ENCODE results near the gene CDYL2. TPM values are rescaled to one million over a fixed set of nuclear protein-coding genes. Genes with fewer than 3 reads are reported as not detected.

CDYL2 gene
- polyA plus RNA-seq, 1 of the 3 experiments (the other 2 are of a cell fraction), result 0.03 TPM

DNA sequence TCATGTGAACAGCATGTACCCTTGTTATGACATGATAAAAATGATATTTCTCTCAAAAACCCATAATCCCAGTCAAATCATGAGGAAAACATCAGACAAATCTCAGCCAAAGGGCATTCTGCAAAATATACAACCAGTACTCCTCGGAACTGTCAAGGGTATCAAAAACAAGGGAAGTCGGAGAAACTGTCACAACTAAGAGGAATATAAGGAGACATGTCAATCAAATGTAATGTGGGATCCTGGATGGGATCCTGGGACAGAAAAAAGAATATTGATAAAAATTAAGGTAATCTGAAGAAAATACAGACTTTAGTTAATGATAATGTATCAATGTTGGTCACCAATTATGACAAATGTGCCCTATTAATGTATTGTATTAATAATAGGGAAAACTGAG is 15.6 kb upstream of the CDYL2 start:
- H3K9ac ChIP-seq, result no peak overlapping the region
- H3K36me3 ChIP-seq (replicated peaks in 1 of 2; ENCODE audit: control insufficient read depth in 1 of 2, insufficient read depth in 2 of 2, low read length in 1 of 2), result no peaks in the 10 kb centered on the region
- ChIA-PET POLR2A (no interaction called here), CTCF (no interaction called here)
- H3F3A ChIP-seq (replicated peaks; ENCODE audit: insufficient read depth), result no peaks in the 10 kb centered on the region
- H2AFZ ChIP-seq (ENCODE audit: low read depth), result no peak overlapping the region
- DNase-seq, result no peak
- TF ChIP-seq IRF3 (IDR thresholded peaks at IDR 0.05; ENCODE audit: low read depth, low read length) (no peak), MXI1 (IDR thresholded peaks at IDR 0.05; ENCODE audit: low read depth, low read length) (no peak), PBX3 (IDR thresholded peaks at IDR 0.05) (no peak), RFX5 (IDR thresholded peaks at IDR 0.05; ENCODE audit: low read length) (no peak), TAF1 (IDR thresholded peaks at IDR 0.05; ENCODE audit: borderline replicate concordance, low read depth, low read length) (no peak), TEAD4 (IDR thresholded peaks at IDR 0.05; ENCODE audit: borderline replicate concordance, insufficient read depth) (no peak), FOXJ3 (CRISPR knock-in tag; IDR thresholded peaks at IDR 0.05) (no peak), USF1 (IDR thresholded peaks at IDR 0.05; ENCODE audit: borderline replicate concordance, low read depth) (no peak), POLR2AphosphoS5 (IDR thresholded peaks at IDR 0.05; ENCODE audit: low read depth, low read length) (no peak), NRF1 (IDR thresholded peaks at IDR 0.05; ENCODE audit: low read depth, low read length) (no peak), SMC3 (IDR thresholded peaks at IDR 0.05; ENCODE audit: low read depth, low read length) (no peak), REST (IDR thresholded peaks at IDR 0.05; ENCODE audit: low read depth, low read length) (no peak), NFIC (IDR thresholded peaks at IDR 0.05; ENCODE audit: borderline replicate concordance) (no peak), ELF1 (IDR thresholded peaks at IDR 0.05) (no peak), MAX (IDR thresholded peaks at IDR 0.05; ENCODE audit: low read depth) (no peak)
- no peaks in the 10 kb centered on the region for H3K9me2 ChIP-seq
- no peaks in the 10 kb centered on the region for H3K79me2 ChIP-seq (ENCODE audit: insufficient read depth)
- no peaks in the 10 kb centered on the region for H3K9me3 ChIP-seq
- no peak overlapping the region for H3K4me3 ChIP-seq (ENCODE audit: low read depth in 2 of 2, low read length in 1 of 2)
- no peaks in the 10 kb centered on the region; the same call in 1 of the 2 replicates for H3K27me3 ChIP-seq (ENCODE audit: insufficient read depth)
- H4K20me1 ChIP-seq (ENCODE audit: insufficient read depth), result no peaks in the 10 kb centered on the region
- no peak overlapping the region for H3K27ac ChIP-seq (ENCODE audit: low read depth in 2 of 2, low read length in 1 of 2)
- no peak overlapping the region for H3K4me2 ChIP-seq
- WGBS (ENCODE audit: low lambda C conversion rate), result 3% methylated on average over 2 of the region's 2 CpGs
- no peaks in the 10 kb centered on the region for H3K4me1 ChIP-seq (ENCODE audit: control insufficient read depth in 1 of 2, insufficient read depth in 2 of 2, low read depth in 1 of 2, low read length in 1 of 2)
